Natural killer cell (primary cell): Measurements from ENCODE around the gene RNF130. TPM values are rescaled to one million over a fixed set of nuclear protein-coding genes. Genes with fewer than 3 reads are reported as not detected.

Experiments used
- ATAC-seq, 3 donors: fragments of 150-1000 bp in 2 of 3; fragments of 200-7000 bp in 1 of 3; cut with Tn5 transposase; 1 replicate in 1 of 3; 2 replicates in 2 of 3; pipeline ENCODE4 v1.10.0; 2021; ENCODE audit warnings: mild to moderate bottlenecking in 2 of 3, moderate library complexity in 2 of 3
- DNase-seq, 2 donors: peaks; one replicate each; pipeline versions ENCODE4 v3.0.0 to v3.0.0-alpha.2; 2013 to 2021; ENCODE audit warnings: mixed read lengths in 1 of 2
- H3K27ac ChIP-seq: one replicate; pipeline ENCODE4 v1.5.1; 2013; ENCODE audit warnings: mild to moderate bottlenecking, low read length
- H3K27me3 ChIP-seq: one replicate; pipeline ENCODE4 v1.6.1; 2013; ENCODE audit warnings: low read length; ENCODE audit not compliant: control insufficient read depth, insufficient read depth
- H3K36me3 ChIP-seq: one replicate; pipeline ENCODE4 v1.6.1; 2013; ENCODE audit warnings: low read length; ENCODE audit not compliant: control insufficient read depth, insufficient read depth
- H3K4me1 ChIP-seq: one replicate; pipeline ENCODE4 v1.6.1; 2013; ENCODE audit warnings: low read length; ENCODE audit not compliant: control insufficient read depth, insufficient read depth
- H3K4me3 ChIP-seq: one replicate; pipeline ENCODE4 v1.5.1; 2013; ENCODE audit warnings: low read length
- H3K9me3 ChIP-seq: one replicate; pipeline ENCODE4 v1.6.1; 2013; ENCODE audit warnings: low read length; ENCODE audit not compliant: control insufficient read depth, insufficient read depth
- H3K27ac Mint-ChIP-seq, 2 donors: one replicate each; pipeline ENCODE4 v1.8.0; 2022; ENCODE audit warnings: mild to moderate bottlenecking in 2 of 2, mixed read lengths in 2 of 2, moderate library complexity in 1 of 2
- H3K27me3 Mint-ChIP-seq, 2 donors: one replicate each; pipeline ENCODE4 v1.8.0; 2022; ENCODE audit warnings: low read depth in 2 of 2, mixed read lengths in 2 of 2
- H3K36me3 Mint-ChIP-seq: one replicate; pipeline ENCODE4 v1.8.0; 2022; ENCODE audit warnings: mixed read lengths
- H3K4me1 Mint-ChIP-seq, 2 donors: one replicate each; pipeline ENCODE4 v1.8.0; 2022; ENCODE audit warnings: mixed read lengths in 2 of 2
- H3K4me3 Mint-ChIP-seq: one replicate; pipeline ENCODE4 v1.8.0; 2022; ENCODE audit warnings: mild to moderate bottlenecking, moderate library complexity, mixed read lengths
- H3K9me3 Mint-ChIP-seq, 2 donors: one replicate each; pipeline ENCODE4 v1.8.0; 2022; ENCODE audit warnings: mixed read lengths in 2 of 2
- CTCF ChIP-seq: fragments of 200-600 bp; IDR thresholded peaks from one replicate; pipeline ENCODE4 v1.8.0; 2022; ENCODE audit warnings: antibody characterized with exemption
- WGBS: methylation state at CpG from one replicate; pipeline ENCODE4 v1.1.7; 2013; ENCODE audit warnings: missing lambda C conversion rate; ENCODE audit not compliant: insufficient coverage; 5-methylcytosine and 5-hydroxymethylcytosine counted together
- intact Hi-C: fragments of 100-400 bp; cut with micrococcal nuclease; formaldehyde crosslinking; loops from one replicate; pipeline ENCODE4 v1.14.2; 2022
- total RNA-seq, 4 donors: library from RNA; stranded (reverse); fragments of 120-200 nt in 1 of 4; gene quantifications; one replicate each; pipeline versions ENCODE4 v1.2.3 to v1.2.4, GENCODE V29; 2013 to 2022

Gene RNF130
- total RNA-seq, 3 donors from 2014 or later (not counting 1 experiment from before 2014, with no cell fraction given), result 24.4 to 35.0 (median 25.5) TPM

- intact Hi-C loops, result loop anchor here (2.0 kb wide), 1 partner anchor 104 kb away; no protein-coding TSS in a partner anchor
- Histone ChIP-seq H3K27me3 (no peaks in the 10 kb centered on the region), H3K27ac (no peak overlapping the region), H3K9me3 (no peaks in the 10 kb centered on the region), H3K36me3 (peaks cover 14% of the 10 kb centered on the region), H3K4me1 (peaks cover 23% of the 10 kb centered on the region), H3K4me3 (peak overlapping the region; percentile 55)
- Mint-ChIP-seq H3K4me3 (peak overlapping the region; percentile 86), H3K4me1 (peaks cover 10 to 27% of the 10 kb centered on the region in 2 donors), H3K9me3 (no peaks in the 10 kb centered on the region), H3K36me3 (no peaks in the 10 kb centered on the region), H3K27me3 (no peaks in the 10 kb centered on the region), H3K27ac (peak overlapping the region; percentile 68 to 78)
- TF ChIP-seq CTCF, result no peak
- WGBS, result 18% methylated on average over 50 of the region's 50 CpGs
- peak; percentile 21 to 54 for DNase-seq
- peak; percentile 22 to 40 (median 30) for ATAC-seq
Observed at GRCh38 chr5:179906795-179907555, 164.6 kb downstream of the RNF130 start.

- H3K4me1 Mint-ChIP-seq, result peaks cover 10 to 27% of the 10 kb centered on the region in 2 donors
- H3K9me3 ChIP-seq, result no peaks in the 10 kb centered on the region
- H3K4me3 ChIP-seq, result no peak overlapping the region
- no peak for TF ChIP-seq CTCF
- H3K36me3 ChIP-seq, result peaks cover 14% of the 10 kb centered on the region
- peaks cover 23% of the 10 kb centered on the region for H3K4me1 ChIP-seq
- no peaks in the 10 kb centered on the region for H3K9me3 Mint-ChIP-seq
- H3K4me3 Mint-ChIP-seq, result peak overlapping the region; percentile 86
- intact Hi-C loops, result loop anchor here (2.0 kb wide), 1 partner anchor 104 kb away; no protein-coding TSS in a partner anchor
- no peaks in the 10 kb centered on the region for H3K27me3 Mint-ChIP-seq
- no peaks in the 10 kb centered on the region for H3K36me3 Mint-ChIP-seq
- WGBS, result 87% methylated on average over 24 of the region's 24 CpGs
- no peak for ATAC-seq
- peak in 1 of 2 donors; percentile 17 for DNase-seq
- H3K27ac ChIP-seq, result no peak overlapping the region
- no peaks in the 10 kb centered on the region for H3K27me3 ChIP-seq
- peak overlapping the region; percentile 68 to 74 for H3K27ac Mint-ChIP-seq
Observed at GRCh38 chr5:179906294-179906794, 165.2 kb downstream of the RNF130 start.

GRCh38 chr5:179905161-179905560 lies 166.4 kb downstream of the RNF130 start:
- Mint-ChIP-seq H3K36me3 (no peaks in the 10 kb centered on the region), H3K4me3 (no peak overlapping the region), H3K27me3 (no peaks in the 10 kb centered on the region), H3K4me1 (peaks cover 10 to 27% of the 10 kb centered on the region in 2 donors), H3K27ac (peak overlapping the region in 1 of 2 donors; percentile 68), H3K9me3 (no peaks in the 10 kb centered on the region)
- peaks cover 23% of the 10 kb centered on the region for H3K4me1 ChIP-seq
- DNase-seq, result no peak
- no peak for ATAC-seq
- no peaks in the 10 kb centered on the region for H3K27me3 ChIP-seq
- no peak overlapping the region for H3K27ac ChIP-seq
- 81% methylated on average over 8 of the region's 8 CpGs for WGBS
- H3K9me3 ChIP-seq, result no peaks in the 10 kb centered on the region
- peaks cover 16% of the 10 kb centered on the region for H3K36me3 ChIP-seq
- no peak for TF ChIP-seq CTCF
- H3K4me3 ChIP-seq, result no peak overlapping the region
- intact Hi-C loops, result no loop called here

Other genes with a start within 250 kb of the RNF130 start
- 10 to 100 TPM; 19.7 to 40.2 (median 25.4) TPM for gene MRNIP, start 212.9 kb downstream of the RNF130 start, total RNA-seq
- 100 to 1,000 TPM; 102 to 115 (median 113) TPM for gene TBC1D9B, start 163.9 kb downstream of the RNF130 start, total RNA-seq
- not detected for gene RASGEF1C, start 137.5 kb upstream of the RNF130 start, total RNA-seq
- 10 to 100 TPM; 34.1 to 48.5 (median 40.4) TPM for gene MAPK9, start 220.3 kb upstream of the RNF130 start, total RNA-seq